GM18909 (cell line): ENCODE results near the gene GIN1.
"Not testable (repeated sequence)": the region's sequence is repeated elsewhere in the genome, so short reads cannot be mapped to it uniquely, and the experiment has no call there.

Experiments
- ATAC-seq: cut with Tn5 transposase; IDR thresholded peaks from one replicate; pipeline ENCODE4 v1.9.1; 2021; ENCODE audit warnings: mild to moderate bottlenecking; ENCODE audit not compliant: unreplicated experiment, poor library complexity

Gene GIN1, protein sequence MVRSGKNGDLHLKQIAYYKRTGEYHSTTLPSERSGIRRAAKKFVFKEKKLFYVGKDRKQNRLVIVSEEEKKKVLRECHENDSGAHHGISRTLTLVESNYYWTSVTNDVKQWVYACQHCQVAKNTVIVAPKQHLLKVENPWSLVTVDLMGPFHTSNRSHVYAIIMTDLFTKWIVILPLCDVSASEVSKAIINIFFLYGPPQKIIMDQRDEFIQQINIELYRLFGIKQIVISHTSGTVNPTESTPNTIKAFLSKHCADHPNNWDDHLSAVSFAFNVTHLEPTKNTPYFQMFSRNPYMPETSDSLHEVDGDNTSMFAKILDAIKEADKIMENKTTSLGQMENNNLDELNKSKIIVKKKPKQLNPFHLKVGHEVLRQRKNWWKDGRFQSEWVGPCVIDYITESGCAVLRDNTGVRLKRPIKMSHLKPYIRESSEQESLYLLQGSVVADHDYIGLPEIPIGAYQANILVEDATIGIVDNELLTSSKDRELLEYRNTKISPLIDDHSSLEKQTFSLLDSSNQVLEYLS

DNA sequence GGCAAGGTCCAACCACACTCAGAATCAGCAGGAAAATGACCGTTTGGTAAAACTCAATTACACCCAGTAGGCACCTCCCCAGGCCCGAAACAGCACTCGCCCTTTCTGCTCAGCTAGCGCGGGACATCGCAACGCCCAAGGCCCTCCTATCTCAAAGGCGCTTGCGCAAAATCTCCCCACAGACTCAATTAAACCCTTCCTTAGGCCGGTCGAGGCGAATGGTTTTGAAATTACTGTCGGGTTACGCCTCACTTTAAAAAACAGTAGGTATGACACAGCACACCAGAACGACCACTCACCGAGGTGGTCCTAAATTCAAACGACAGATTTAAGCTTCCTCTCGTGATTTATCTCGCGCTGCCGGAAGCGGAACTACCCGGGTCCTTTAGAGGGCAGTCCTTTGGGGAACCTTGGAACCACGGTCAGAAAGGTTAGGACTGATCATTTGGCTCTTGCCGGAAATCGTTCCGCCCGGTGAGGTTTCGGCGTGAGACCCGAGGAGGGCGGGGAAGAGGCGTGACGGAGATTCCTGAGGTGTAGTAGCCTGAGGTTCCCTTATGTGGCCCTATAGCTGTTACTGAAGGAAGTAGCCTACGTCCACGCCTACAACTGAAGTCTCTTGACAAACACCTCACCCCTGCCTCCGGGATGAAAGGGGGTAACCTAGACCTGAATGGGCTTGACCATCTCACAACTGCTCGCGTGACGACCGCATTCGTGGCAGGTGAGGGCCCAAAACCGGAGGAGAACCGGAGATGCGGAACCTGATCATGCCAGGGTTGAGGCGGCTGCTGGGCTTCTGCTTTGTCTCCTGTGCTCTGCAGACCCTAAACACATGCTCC is at the start of gene GIN1, which contains the start of gene PPIP5K2:
GIN1 (minus strand) TSS at position 374 of the 842 bp plus-strand sequence. CDS start 11,431 bp downstream, outside the sequence.
PPIP5K2 (plus strand) TSS at position 537 of the 842 bp plus-strand sequence. CDS start 9,289 bp downstream, outside the sequence.
- peak; percentile 94 for ATAC-seq

DNA sequence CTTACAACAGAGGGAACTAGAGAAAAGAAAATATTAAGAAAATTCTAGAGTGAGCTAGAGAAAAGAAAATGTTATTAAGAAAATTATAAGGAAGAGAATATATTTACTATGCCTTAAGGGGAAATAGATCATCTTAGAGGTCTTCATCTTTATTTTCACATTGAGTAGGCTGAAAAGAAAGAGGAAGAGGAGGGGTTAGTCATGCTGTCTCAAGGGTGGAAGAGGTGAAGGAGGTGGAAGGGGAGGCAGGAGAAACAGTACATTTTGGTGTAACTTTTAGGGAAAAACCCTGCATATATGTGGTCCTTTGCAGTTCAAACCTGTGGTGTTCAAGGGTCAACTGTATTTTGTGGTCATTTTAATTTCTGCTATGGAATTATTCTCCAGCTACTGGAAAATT is 46.8 kb upstream of the GIN1 start:
- ATAC-seq: no peak

DNA sequence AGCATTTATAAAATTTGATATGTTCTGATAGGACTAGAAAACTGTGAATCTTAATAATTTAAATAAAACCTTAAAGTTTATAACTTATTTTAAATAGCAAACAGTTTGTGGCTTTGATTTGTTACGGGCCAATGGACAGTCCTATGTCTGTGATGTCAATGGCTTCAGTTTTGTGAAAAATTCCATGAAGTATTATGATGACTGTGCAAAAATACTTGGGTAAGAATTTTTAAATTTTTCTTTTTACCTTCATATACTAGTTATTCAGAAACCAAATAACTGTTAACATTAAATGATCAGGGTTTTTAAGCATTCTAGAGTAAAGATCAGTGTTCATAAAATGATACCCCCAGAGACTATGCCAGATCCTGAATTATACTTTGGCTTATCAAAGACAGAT is 31.2 kb upstream of the GIN1 start:
- no peak for ATAC-seq

DNA sequence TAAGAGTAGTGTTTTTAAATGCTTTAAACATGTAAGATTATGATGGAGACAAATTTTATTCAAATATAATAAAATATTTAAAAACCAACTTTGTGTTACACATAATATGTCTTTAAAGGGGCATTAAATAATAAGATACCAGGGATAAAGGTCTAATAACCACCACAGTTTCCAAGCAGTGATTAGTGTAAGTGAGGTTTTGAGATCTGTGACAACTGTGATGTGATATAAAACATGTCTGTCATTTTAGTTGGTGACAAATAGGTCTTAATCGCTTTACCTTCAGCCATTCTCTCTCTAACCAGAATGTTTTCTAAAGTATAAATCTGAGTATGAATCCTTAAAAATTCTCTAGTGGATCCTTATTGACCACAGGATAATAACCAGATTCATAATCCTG is 28.3 kb upstream of the GIN1 start:
- ATAC-seq: no peak

DNA sequence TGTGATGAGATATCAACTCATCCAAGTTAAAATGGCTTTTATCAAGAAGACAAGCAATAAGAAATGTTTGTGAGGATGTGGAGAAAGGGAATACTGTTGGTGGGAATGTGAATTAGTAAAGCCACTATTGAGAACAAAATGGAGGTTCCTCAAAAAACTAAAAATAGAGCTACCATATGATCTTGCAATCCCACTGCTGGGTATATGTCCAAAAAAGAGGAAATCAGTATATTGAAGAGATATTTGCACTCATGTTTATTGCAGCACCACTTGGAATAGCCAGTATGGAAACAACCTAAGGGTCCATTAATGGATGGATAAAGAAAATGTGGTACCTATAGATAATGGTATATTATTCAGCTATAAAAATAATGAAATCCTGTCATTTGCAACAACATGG is 25.3 kb upstream of the GIN1 start:
- no peak for ATAC-seq

DNA sequence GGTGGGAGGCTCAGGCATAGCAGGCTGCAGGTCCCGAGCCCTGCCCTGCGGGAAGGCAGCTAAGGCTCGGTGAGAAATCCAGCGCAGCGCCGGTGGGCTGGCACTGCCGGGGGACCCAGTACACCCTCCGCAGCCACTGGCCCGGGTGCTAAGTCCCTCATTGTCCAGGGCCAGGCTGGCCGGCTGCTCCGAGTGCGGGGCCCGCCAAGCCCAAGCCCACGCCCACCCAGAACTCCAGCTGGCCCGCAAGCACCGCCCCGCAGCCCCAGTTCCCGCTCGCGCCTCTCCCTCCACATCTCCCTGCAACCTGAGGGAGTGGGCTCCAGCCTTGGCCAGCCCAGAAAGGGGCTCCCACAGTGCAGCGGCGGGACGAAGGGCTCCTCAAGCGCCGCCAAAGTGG is 22.2 kb upstream of the GIN1 start:
- ATAC-seq: not testable (repeated sequence)

DNA sequence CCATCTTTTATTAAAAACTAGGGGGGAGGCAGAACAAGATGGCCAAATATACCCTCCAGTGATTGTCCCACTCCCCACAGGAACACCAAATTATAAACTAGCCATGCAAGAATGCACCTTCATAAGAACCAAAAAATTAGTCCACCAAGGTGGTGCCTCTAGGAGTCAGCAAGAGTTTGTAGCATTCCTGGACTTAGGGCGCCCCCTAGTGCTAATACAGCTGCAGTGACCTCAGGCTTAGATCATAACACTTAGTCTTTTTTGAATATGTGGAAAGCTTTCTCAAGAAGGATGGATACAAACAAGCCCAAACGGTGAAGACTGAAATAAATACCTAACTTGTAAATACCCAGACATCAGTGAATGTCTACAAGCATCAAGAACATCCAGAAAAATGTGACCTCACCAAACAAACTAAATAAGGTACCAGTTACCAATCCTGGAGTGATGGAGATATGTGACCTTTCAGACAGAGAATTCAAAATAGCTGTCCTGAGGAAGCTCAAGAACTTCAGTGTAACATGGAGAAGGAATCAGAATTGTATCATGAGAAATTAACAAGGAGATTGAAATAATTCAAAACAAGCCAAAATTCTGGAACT is 19.4 kb upstream of the GIN1 start:
- ATAC-seq: peak; percentile 98

DNA sequence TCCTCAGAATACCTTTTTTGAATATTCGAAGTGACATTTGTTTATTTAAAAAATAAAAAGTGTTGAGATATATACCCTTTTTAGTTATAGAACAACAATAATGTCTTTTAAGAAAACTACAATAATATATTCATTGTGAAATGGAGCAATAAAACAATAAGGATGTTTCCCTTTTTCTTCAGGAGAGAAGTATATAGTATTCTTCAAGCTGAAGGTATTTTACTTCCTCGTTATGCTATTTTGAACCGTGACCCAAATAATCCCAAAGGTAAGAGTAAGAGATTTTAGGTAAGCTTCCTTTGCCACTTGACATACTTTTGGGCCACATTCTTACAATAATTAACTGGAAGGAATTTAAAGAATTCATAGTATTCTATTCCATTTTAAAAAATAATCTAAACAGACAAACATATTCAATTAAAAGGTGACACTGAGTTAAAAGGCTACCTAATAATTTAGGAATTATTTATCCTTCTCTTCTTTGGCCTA is 18.3 kb upstream of the GIN1 start:
- no peak for ATAC-seq

DNA sequence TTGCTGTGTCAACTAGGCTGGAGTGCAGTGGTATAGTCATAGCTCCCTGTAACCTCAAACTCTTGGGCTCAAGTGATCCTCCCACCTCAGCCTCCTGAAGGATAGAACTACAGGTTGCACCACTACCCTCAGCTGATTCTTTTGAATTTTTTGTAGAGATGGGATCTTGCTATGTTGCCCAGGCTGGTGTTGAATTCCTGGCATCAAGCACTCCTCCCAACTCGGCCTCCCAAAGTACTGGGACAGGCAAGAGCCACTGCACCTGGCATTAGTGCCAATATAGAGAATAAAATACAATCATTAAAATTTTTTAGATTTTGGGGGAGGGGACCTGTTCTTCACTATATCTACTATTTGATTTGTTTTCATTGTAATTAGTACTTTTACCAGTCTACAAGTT is 15.5 kb upstream of the GIN1 start:
- ATAC-seq: no peak

DNA sequence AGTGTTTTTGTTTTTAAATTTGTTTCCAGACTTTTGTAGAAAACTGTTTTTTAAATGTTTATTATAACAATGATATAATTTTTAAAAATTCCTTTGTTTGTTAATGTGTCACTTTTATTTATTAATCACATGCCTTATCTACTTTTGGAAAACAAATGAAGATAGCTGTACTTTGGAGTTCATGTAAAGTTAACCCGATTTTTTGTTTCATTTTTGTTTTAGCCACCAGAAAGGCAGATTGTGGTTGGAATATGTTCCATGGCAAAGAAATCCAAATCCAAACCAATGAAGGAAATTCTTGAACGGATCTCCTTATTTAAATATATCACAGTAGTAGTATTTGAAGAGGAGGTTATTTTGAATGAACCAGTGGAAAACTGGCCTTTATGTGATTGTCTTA is 13.3 kb upstream of the GIN1 start:
- no peak for ATAC-seq

DNA sequence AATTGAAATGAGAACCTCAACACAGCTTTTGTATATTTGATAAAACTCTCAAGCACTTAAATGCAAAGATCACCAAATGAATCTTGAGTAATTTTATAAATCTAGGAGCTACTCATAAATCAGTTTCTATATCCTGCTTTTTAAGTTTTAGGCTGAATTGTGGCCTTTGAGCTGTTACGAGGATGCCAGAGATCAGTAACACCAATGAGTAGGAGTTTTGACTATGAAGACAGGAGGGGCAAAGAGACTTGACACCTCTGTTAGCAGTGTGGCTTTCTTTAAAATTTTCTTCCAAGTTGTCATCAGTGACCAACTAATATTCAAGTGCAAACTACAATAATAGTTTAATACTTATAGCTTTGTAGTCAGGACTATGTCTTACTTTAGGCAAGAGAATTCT is 12.7 kb upstream of the GIN1 start:
- no peak for ATAC-seq

DNA sequence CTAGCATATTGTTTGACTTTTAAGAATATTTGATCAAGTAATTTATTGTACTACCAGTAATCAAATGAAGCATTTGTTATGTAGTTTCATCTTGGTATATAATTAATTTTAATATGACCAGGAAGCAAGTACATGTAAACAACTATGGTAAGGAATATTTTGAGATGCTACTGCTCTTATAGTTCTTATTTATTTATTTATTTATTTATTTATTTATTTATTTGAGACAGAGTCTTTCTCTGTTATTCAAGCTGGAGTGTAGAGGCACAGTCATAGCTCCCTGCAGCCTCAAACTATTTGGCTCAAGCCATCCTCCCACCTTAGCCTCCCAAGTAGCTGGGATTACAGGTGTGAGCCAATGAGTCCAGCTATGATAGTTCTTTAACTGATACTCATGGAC is 8.3 kb upstream of the GIN1 start:
- no peak for ATAC-seq

DNA sequence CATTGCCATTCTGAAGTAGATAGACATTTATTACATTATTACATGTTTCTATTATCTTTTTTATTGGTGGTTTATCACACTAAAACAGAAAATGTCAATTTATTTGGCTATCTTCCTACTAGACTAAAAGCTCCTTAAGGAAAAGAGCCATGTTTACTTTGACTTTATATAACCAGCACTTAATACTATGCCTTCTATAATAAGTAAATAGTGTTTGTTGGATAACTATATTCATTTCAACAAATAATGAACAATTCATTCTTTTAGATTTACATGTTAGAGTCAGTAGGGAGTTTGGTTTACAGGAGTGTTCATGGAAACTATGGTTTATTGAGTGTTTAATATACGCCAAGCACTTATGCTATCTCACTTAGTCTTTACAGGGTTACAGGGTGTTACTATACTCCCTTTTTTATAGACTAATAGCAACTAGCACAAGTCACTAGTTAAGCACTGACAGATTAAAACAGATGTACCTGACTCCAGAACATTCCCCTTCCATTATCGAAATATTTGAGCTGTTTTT is 7.4 kb upstream of the GIN1 start:
- ATAC-seq: no peak

DNA sequence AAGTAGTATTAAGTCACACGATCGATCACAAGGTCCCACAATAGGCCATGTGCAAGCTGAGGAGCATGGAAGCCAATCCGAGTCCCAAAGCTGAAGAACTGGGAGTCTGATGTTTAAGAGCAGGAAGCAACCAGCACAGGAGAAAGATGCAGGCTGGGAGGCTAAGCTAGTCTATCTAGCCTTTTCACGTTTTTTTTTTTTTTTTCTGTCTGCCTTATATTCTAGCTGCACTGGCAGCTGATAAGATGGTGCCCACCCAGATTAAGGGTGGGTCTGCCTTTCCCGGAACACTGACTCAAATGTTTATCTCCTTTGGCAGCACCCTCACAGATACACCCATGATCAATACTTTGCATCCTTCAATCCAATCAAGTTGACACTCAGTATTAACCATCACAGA is 6.6 kb upstream of the GIN1 start:
- ATAC-seq: no peak

DNA sequence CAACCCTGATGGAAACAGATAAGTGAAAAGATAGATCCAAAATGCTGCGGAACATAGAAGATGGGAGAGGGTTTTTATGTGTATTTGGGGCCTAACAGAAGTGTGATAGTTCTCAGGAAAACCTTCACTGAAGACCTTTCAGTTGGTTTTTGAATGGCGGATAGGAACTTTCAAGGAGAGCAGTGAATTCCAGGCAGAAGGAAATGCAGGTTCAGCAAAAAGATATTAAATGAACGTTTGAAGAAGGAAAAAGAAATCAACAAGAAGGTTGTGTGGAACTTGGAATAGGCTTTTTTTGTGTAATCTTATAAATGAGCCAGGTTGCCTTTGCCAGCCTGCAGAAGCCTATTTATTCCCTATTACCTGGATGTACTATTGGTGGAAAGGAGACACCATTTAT is 2.3 kb upstream of the GIN1 start:
- ATAC-seq: no peak

DNA sequence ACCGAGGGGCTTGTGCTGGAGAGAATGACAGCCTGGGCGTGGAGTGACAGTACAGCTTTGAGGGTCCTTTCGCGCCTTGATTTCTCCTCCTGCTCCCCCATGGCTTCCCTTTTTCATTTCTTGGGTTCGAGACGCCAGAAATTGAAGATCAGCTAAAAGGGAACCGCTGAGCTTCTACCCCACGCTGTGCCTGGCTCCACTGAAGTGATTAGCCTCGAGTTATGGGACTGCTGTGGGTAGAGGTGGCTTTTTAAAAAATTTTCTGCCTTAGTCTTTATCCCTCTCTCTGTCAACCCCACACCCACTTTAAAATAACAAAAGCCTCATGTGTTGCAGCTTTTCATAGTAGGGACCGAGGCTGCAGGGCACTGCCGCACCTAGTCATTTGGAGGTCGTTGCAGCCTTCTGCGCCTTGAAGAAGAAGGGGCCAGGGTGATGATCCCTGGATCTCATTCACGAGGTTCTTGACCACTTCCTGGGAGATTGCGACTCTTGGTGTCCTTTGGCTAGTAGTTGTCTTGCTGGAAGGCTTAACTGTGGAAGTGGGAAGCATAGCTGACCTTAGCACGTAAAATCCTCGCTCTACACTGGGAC is 766 bp upstream of the GIN1 start:
- ATAC-seq: peak; percentile 1

DNA sequence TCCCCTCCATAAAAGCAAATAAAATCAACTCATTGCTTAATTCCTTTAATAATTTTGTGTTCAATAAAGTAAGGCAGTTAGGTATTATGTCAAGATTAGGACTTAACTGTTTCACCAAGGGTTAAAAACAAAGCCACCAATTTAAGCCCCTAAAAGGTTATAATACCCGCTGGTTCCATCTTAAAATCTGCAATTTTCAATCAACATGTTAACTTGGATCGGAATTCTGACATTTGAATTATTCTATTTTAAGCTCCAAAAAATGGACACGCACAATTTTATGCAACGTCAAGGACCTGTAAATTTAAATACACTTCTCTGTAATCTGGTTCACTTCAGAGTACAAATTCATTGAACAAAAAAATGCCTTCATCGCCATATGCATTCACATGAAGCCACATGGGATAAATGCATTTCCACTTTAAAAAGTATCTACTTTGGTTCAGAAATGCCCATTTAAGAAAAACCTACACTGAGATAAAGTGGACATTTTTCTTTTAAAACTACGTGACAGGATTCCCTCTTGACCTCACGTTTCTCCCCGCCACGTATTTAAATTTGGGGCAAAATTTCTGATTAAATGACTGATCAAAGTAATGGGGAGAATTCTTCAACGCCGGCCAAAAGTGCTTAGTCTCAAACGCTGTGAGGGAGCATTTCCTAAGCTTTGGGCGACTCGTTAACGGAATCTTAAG is 721 bp downstream of the GIN1 start:
- no peak for ATAC-seq

DNA sequence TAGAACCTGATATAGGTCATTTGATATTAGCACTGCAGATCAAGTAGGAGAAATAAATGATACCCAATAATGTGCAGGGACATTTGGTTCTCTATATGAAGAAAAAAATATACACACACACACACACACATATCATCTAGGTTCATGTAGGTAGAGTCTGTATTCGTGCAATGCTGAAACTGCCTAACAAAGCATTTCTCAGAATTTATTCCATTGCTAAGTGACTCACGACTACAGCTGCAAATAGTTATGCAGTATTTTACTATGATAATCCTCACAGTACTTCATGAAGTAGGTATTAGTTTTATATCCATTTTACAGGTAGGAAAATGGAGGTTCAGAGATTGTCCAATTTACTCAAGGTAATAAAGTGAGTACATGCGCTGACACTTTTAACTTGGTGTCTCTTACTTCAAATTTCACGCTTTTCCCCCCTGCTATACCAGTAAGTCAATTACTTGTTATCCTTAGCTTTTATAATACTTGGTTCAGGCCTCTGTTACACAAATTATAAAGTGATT is 2.4 kb downstream of the GIN1 start:
- ATAC-seq: no peak

DNA sequence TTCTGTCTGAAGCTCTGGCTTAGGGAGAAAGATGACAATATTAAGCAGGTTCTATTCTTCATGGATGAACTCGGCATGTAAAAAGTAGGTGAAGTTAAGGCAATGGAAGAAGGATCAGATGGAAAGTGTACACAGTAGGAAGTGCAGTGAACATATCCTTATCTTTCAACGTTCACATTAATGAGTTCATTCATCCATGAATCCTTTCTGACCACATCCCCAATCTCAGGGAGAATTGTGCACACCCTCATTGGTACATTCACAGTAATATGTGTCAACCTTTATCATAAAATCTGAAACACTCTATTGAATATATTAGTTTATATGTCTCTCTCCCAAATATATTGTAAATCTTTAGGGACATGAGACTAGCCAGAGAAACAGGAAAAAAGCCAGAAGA is 5.5 kb downstream of the GIN1 start:
- ATAC-seq: no peak
